Natural killer cell treated with Interleukin-12 subunit alpha and Interleukin-12 subunit beta and Interleukin-15 and Interleukin-18, amount 100 ng/mL, for 72 hours (primary cell): ENCODE data around the gene ZC3HAV1L. TPM values are rescaled to one million over a fixed set of nuclear protein-coding genes. Genes with fewer than 3 reads are reported as not detected.
"Not testable (repeated sequence)": the region's sequence is repeated elsewhere in the genome, so short reads cannot be mapped to it uniquely, and the experiment has no call there.

ENCODE experiments used
- ATAC-seq, 2 donors: fragments of 150-1000 bp; cut with Tn5 transposase in 1 of 2; sonication (Bioruptor Pico), chemical (Tn5 transposase) in 1 of 2; 2 replicates each; pipeline ENCODE4 v1.10.0; 2021
- DNase-seq: peaks from one replicate; pipeline ENCODE4 v3.0.0; 2022; ENCODE audit warnings: low spot score
- H3K27ac Mint-ChIP-seq, 2 donors: 1 replicate in 1 of 2; 2 replicates in 1 of 2; pipeline ENCODE4 v1.8.0; 2022; ENCODE audit warnings: mixed read lengths in 2 of 2, mild to moderate bottlenecking in 1 of 2, moderate library complexity in 1 of 2
- H3K27me3 Mint-ChIP-seq, 2 donors: 1 replicate in 1 of 2; 2 replicates in 1 of 2; pipeline ENCODE4 v1.8.0; 2022; ENCODE audit warnings: mixed read lengths in 2 of 2
- H3K36me3 Mint-ChIP-seq: one replicate; pipeline ENCODE4 v1.8.0; 2022; ENCODE audit warnings: mixed read lengths
- H3K4me1 Mint-ChIP-seq, 2 donors: 1 replicate in 1 of 2; 2 replicates in 1 of 2; pipeline ENCODE4 v1.8.0; 2022; ENCODE audit warnings: low read depth in 2 of 2, mixed read lengths in 2 of 2, mild to moderate bottlenecking in 1 of 2
- H3K4me3 Mint-ChIP-seq: one replicate; pipeline ENCODE4 v1.8.0; 2022; ENCODE audit warnings: mixed read lengths
- H3K9me3 Mint-ChIP-seq: 2 replicates; pipeline ENCODE4 v1.8.0; 2022; ENCODE audit warnings: mixed read lengths
- total RNA-seq, 2 donors: library from RNA; stranded (reverse); gene quantifications; one replicate each; pipeline ENCODE4 v1.2.3, GENCODE V29; 2022

ZC3HAV1L gene
- total RNA-seq, 2 donors from 2014 or later, result 3.7 to 8.7 TPM

DNA sequence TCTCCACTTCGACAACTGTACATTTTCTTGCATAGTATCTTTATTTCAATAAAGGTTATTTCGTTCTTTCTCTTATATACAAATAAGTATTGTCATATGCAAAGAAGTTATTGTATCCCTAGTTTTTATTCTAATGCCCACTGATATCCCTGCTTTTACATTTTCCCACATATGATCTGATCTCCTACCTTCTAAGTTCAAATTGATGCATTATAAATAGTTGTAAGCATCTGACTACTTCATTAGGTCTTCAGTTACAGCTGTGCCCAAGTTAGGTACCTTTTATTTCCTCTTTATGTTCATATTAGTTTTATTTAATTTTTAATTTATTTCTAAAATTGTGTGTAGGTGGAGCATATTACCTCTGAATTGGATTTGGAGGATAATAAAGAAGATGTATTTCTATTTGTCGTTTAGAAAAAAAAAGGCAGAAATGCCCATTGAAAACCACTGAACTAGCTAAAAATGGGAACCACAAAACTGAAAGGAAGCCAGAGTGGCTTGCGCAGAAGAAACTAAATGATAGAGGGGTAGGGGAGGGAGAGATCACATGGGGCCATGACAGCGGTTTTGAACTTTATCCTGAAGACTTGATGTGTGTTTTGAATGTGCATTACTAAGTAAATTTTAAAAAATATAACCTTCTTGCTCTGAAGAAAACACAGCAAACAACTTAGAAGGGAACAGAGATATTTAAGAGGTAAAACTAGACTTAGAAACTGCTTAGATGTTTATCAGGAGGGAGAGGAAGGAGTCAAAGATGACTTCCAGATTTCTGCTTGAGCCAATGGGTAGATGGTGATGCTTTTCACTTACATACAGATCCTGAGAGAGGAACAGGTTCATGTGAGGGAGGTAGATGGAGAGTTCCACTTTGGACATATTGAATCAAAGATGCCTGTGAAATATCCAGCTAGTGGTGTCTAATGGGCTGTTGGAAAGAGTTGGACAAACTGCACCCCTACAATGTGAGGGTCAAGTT, 9.3 kb upstream of the ZC3HAV1L start:
- no peaks in the 10 kb centered on the region for H3K27me3 Mint-ChIP-seq
- peaks cover 63 to 71% of the 10 kb centered on the region in 2 donors for H3K4me1 Mint-ChIP-seq
- H3K27ac Mint-ChIP-seq, result peak overlapping the region; percentile 82 to 88
- ATAC-seq (no peak), DNase-seq (no peak)
- H3K9me3 Mint-ChIP-seq, result no peaks in the 10 kb centered on the region
- H3K36me3 Mint-ChIP-seq, result peaks cover 51% of the 10 kb centered on the region
- H3K4me3 Mint-ChIP-seq, result peak overlapping the region; percentile 79

GRCh38 chr7:139043823-139044812, 8.3 kb upstream of the ZC3HAV1L start:
- Mint-ChIP-seq H3K27me3 (no peaks in the 10 kb centered on the region), H3K4me3 (peak overlapping the region; percentile 79), H3K27ac (peak overlapping the region; percentile 82 to 88), H3K4me1 (peaks cover 57 to 62% of the 10 kb centered on the region in 2 donors), H3K9me3 (no peaks in the 10 kb centered on the region), H3K36me3 (peaks cover 41% of the 10 kb centered on the region)
- DNase-seq (peak; percentile 79), ATAC-seq (peak; percentile 78 to 85)

DNA sequence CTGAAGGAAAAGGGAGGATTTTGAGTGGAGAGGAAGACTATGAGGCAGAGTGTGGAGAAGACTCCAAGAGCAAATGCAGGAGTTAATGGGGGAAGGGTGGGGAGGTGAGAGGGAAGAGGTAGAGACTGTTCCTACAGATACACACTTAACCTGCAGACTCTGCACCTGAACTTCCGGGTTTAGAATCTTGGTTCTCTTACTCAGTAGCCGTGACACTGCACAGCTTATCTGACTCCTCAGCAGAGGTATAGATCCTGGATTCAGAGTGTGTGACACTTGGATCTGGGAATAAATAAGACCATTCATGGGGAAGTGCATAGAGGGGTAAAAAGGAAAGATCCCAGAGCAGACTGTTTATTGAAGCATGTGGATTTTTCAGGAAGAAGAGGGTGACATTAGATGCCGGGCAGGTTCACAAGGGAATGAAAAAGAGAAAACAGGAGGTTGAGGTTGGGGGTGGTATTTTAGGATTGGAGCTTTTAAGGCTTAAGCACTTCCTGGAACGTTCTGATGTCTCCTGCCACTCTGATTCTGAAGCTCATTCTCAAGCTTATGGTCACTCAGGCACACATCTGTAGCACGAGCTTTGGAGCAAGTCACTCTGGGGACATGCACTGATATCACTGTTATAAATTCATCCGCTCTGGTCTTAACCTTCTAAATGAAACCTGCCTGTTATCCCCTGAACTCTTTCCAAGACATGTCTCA, 5.7 kb upstream of the ZC3HAV1L start:
- no peak for DNase-seq
- peaks cover 26% of the 10 kb centered on the region for H3K36me3 Mint-ChIP-seq
- H3K4me3 Mint-ChIP-seq, result peak overlapping the region; percentile 33
- peak overlapping the region in 1 of 2 donors; percentile 24 for H3K27ac Mint-ChIP-seq
- no peaks in the 10 kb centered on the region for H3K9me3 Mint-ChIP-seq
- peaks cover 0 to 3% of the 10 kb centered on the region in 2 donors for H3K27me3 Mint-ChIP-seq
- H3K4me1 Mint-ChIP-seq, result peaks cover 45 to 46% of the 10 kb centered on the region in 2 donors
- ATAC-seq, result no peak

DNA sequence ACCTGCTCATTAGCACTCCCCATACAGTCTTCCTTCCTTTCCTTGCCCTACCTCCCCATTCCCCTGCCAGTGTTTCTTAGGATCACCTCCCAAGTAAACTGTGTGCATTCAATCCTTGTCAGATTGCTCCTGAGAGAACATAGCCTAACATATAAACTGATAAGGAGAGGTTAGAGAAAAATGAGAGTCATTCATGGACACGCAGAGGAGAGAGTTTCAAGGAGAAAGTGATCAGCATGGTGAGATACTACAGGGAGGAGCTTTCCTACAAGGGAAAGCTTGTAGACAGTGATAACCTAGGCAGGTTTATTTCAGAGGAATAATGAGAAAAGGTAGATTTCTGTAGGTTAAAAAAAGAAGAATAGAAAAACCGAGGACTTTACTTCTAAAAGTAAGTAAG, 2.8 kb upstream of the ZC3HAV1L start:
- Mint-ChIP-seq H3K4me1 (peaks cover 22 to 23% of the 10 kb centered on the region in 2 donors), H3K27me3 (peaks cover 0 to 3% of the 10 kb centered on the region in 2 donors), H3K27ac (no peak overlapping the region), H3K4me3 (no peak overlapping the region), H3K9me3 (no peaks in the 10 kb centered on the region), H3K36me3 (no peaks in the 10 kb centered on the region)
- DNase-seq, result no peak
- ATAC-seq, result no peak

DNA sequence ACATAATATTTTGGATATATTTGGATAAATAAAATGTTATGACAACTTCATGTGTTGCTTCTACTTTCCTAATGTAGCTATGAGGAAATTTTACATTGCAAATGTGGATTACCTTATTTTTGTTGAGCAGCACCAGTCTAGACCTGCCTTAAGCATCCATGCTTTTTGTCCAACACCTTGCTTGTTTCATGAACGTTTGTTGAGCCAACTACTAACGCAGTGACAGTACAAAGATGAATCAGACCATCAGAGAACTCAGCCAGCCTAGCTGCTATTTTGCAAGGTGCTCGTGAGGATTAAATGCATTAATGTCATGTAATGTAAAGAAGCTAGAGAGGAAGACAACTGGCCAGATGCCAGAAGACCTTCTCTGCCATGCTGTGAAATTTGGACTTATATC, 1.1 kb upstream of the ZC3HAV1L start:
- DNase-seq, result no peak
- no peaks in the 10 kb centered on the region for H3K9me3 Mint-ChIP-seq
- no peaks in the 10 kb centered on the region for H3K36me3 Mint-ChIP-seq
- H3K4me1 Mint-ChIP-seq, result peaks cover 13 to 16% of the 10 kb centered on the region in 2 donors
- H3K27me3 Mint-ChIP-seq, result peaks cover 0 to 3% of the 10 kb centered on the region in 2 donors
- H3K27ac Mint-ChIP-seq, result no peak overlapping the region
- peak overlapping the region; percentile 68 for H3K4me3 Mint-ChIP-seq
- ATAC-seq, result no peak

DNA sequence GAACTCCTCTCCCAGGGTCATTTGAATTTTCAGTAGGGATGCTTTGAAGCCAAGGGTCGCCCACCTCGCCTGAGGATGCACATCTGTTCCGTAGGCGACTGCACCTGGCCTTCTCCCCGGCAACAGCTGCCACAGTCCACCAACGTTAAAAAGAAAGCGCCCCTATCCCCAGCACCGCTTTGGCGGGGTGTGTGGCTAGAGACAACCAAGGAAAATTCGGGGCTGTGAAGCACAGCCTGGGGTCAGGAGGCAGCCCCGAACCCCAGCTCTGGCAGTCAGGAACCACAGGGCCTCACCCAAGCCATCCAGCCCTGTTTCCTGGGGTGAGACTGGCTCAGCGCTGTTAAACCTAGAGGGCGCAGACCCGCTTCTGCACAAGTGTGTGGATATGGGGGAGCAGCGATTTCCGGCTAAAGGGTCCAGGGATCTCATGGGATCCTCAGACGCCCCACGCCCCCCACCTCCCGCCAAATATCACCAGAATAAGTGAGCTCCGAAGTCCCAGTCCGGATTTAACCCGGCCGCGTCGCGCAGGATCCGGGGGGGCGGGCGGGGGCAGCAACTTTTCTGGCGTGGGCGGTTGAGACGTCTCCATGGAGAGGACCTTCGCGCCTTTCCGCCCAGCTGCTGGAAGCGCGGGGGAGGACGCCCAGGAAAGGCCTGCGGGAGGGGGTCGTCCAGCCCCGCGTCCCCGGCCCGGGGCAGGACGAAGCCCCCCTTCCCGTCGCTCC, 822 bp downstream of the ZC3HAV1L start:
- H3K4me1 Mint-ChIP-seq, result peaks cover 4 to 6% of the 10 kb centered on the region in 2 donors
- DNase-seq (no peak), ATAC-seq (peak in 1 of 2 donors; percentile 43)
- H3K27me3 Mint-ChIP-seq, result peaks cover 0 to 3% of the 10 kb centered on the region in 2 donors
- H3K27ac Mint-ChIP-seq, result no peak overlapping the region
- H3K4me3 Mint-ChIP-seq, result peak overlapping the region; percentile 69
- no peaks in the 10 kb centered on the region for H3K9me3 Mint-ChIP-seq
- no peaks in the 10 kb centered on the region for H3K36me3 Mint-ChIP-seq

DNA sequence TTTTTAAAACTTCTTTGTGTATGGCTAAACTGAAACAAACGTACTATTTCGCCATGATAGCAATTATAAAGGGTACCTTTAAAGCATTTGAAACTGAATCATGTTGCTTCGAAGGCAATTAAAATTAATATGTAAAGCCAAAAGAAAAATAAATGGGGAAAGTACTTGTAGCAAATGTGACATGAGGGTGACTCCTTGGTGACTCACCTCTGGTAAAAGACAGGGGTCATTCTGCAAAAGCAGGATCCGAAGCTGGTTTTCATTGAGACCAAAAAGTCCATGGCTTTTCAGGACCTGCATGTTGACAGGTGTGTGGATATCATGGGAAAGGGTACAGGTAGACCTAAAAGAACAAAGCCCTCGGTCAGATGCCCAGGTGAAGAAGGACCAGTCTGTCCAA, 1.5 kb downstream of the ZC3HAV1L start:
- Mint-ChIP-seq H3K27ac (no peak overlapping the region), H3K27me3 (peaks cover 0 to 3% of the 10 kb centered on the region in 2 donors), H3K4me1 (peaks cover 5 to 6% of the 10 kb centered on the region in 2 donors), H3K4me3 (peak overlapping the region; percentile 69), H3K9me3 (no peaks in the 10 kb centered on the region), H3K36me3 (no peaks in the 10 kb centered on the region)
- ATAC-seq (no peak), DNase-seq (no peak)

GRCh38 chr7:139033346-139034114, 2.3 kb downstream of the ZC3HAV1L start:
- H3K9me3 Mint-ChIP-seq, result no peaks in the 10 kb centered on the region
- H3K27ac Mint-ChIP-seq, result no peak overlapping the region
- H3K36me3 Mint-ChIP-seq, result peaks cover 1% of the 10 kb centered on the region
- DNase-seq, result no peak
- ATAC-seq, result no peak
- no peak overlapping the region for H3K4me3 Mint-ChIP-seq
- H3K4me1 Mint-ChIP-seq, result peaks cover 5 to 6% of the 10 kb centered on the region in 2 donors
- peaks cover 0 to 3% of the 10 kb centered on the region in 2 donors for H3K27me3 Mint-ChIP-seq

- H3K4me3 Mint-ChIP-seq, result no peak overlapping the region
- no peak for ATAC-seq
- H3K27me3 Mint-ChIP-seq, result peaks cover 0 to under 1% of the 10 kb centered on the region in 2 donors
- no peak for DNase-seq
- H3K4me1 Mint-ChIP-seq, result peaks cover 5 to 6% of the 10 kb centered on the region in 2 donors
- H3K9me3 Mint-ChIP-seq, result no peaks in the 10 kb centered on the region
- no peak overlapping the region for H3K27ac Mint-ChIP-seq
- peaks cover 6% of the 10 kb centered on the region for H3K36me3 Mint-ChIP-seq
Measured at GRCh38 chr7:139032473-139032872, 3.4 kb downstream of the ZC3HAV1L start.

DNA sequence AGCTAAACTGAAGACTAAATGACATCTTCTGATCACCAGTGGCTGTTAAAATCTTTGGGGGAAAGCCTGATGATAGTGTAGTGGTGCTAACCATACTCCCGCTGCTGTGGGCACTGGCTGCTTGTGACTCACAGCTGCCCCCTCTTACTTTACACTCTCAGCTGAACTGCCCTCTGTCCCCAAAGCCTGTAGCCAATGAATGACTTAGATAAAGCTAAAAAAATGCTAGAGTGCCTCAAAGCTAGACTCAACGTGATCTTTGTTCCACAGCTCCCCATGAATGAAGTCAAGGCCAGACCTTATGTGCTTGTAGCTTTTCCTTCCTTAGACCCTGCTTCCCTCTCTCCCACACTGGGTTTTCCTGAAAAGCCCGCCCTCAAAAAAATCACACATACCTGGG, 6.5 kb downstream of the ZC3HAV1L start:
- ATAC-seq (no peak), DNase-seq (no peak)
- no peaks in the 10 kb centered on the region for H3K27me3 Mint-ChIP-seq
- no peak overlapping the region for H3K4me3 Mint-ChIP-seq
- H3K36me3 Mint-ChIP-seq, result peaks cover 6% of the 10 kb centered on the region
- no peaks in the 10 kb centered on the region for H3K9me3 Mint-ChIP-seq
- no peak overlapping the region for H3K27ac Mint-ChIP-seq
- peaks cover 0 to 5% of the 10 kb centered on the region in 2 donors for H3K4me1 Mint-ChIP-seq

- H3K9me3 Mint-ChIP-seq, result no peaks in the 10 kb centered on the region
- no peaks in the 10 kb centered on the region for H3K27me3 Mint-ChIP-seq
- ATAC-seq (no peak), DNase-seq (no peak)
- no peak overlapping the region for H3K4me3 Mint-ChIP-seq
- no peak overlapping the region for H3K27ac Mint-ChIP-seq
- peaks cover 6% of the 10 kb centered on the region for H3K36me3 Mint-ChIP-seq
- peaks cover 0 to 2% of the 10 kb centered on the region in 2 donors for H3K4me1 Mint-ChIP-seq
Measured at GRCh38 chr7:139026551-139026950, 9.3 kb downstream of the ZC3HAV1L start.

GRCh38 chr7:139025861-139026260, 10.0 kb downstream of the ZC3HAV1L start:
- not testable (repeated sequence) for H3K9me3 Mint-ChIP-seq, ATAC-seq, H3K27me3 Mint-ChIP-seq, H3K36me3 Mint-ChIP-seq, H3K4me3 Mint-ChIP-seq, H3K4me1 Mint-ChIP-seq, DNase-seq, H3K27ac Mint-ChIP-seq
